Central memory CD4-positive, alpha-beta T cell (primary cell): Measurements from ENCODE around the gene ERC2.

ENCODE experiments used
- DNase-seq: peaks from one replicate; pipeline ENCODE4 v3.0.0; 2022

Gene ERC2

DNA sequence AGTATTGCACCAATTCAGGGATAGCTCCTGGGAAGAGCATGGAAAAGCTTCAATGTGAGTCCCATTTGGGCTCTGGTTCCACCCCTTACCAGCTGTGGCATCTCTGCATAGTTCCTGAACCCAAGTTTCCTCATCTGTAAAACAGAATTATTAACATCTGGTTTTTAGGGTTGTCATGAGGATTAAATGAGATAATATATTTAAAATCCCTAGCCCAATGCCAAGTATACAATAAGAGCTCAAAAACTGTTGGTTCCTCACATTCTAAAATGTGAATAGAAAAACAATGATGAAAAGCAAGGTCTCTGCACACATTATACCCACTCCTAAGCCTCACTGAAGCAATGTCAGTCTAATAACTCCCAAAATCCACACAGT is 743.9 kb downstream of the ERC2 start:
- no peak for DNase-seq

GRCh38 chr3:55723653-55724406 is 744.4 kb downstream of the ERC2 start:
- DNase-seq = no peak

GRCh38 chr3:55721716-55722484 is 746.4 kb downstream of the ERC2 start:
- DNase-seq = no peak

GRCh38 chr3:55720614-55721013 is 747.7 kb downstream of the ERC2 start:
- DNase-seq = no peak

DNA sequence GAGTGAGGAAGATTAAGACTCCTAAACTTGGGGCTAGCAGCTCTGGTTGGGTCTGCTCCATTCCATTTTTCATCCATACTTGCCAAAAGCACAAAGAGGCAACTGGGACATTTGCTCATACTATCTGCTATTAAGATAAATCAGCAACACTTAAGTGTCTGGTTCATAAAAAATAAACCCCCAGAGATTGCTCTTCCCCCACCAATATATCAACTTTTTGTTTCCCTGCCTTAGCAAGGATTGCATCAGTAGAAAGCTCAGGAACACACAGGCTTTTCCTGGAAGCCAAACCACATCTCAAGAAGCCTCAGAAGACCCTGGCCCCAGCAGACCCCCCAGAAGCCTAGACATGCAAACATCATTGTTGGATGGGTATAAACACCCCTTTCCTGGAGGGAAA is 748.8 kb downstream of the ERC2 start:
- DNase-seq = no peak

DNA sequence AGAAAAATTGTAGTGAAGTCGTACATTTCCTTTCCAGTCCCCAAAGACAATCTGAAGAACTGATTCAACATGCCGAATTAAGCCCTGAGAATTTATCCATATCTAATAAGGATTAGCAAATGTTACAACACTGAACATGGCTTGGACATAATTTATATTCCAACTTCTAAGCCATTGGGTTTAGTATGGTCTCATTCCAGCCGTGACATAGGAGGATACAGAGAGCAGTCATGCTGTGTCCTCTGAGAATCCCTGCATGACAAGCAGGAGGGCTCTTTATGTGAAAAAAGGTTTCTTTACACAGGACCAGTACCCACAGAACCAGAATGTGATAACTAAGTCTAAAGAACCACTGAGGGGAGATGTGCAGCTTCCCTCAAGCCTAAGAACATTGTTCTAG is 749.3 kb downstream of the ERC2 start:
- no peak for DNase-seq

DNA sequence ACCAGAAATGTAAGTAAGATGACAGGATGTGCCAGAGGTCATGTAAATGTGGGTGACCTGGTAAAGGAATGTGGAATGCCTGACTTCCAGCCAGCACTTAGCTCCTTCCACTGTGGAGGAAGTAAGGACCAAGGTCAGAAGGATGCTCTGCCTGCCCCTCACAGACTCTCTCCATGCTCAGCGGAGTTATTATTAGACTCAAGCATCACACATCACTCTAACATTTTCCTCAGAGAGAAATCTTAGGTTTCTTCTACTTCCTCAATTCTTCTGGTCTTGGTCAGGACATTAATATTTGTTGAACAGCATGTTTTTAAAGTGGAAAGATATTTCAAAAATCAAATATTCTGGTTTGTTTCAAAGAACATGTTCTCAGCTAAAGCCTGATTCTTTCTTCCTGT is 749.7 kb downstream of the ERC2 start:
- DNase-seq = no peak

- DNase-seq = no peak
These were observed 750.2 kb downstream of the ERC2 start for GRCh38 chr3:55718074-55718473.

DNA sequence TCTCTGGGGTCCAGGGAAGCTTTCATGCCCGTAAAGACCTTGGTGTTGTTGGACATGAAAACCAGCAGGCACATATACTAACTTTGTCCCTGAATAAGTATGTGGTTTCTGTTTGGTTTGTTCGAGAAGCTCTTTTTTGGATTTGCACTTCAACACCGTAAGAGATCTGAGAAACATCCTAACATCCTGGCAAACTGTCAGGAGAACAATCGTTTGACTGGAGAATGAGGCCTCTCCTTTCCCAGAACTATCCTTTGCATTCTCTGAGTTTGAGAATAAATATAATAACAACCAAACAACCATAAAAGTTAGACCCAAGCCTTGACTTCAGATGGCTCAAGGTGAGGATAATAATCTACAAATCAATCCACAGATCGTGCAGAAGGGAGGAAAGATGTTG is 750.8 kb downstream of the ERC2 start:
- DNase-seq = no peak

- DNase-seq = no peak
These were observed 751.5 kb downstream of the ERC2 start for GRCh38 chr3:55716611-55717225.

GRCh38 chr3:55716044-55716443 is 752.2 kb downstream of the ERC2 start:
- no peak for DNase-seq

DNA sequence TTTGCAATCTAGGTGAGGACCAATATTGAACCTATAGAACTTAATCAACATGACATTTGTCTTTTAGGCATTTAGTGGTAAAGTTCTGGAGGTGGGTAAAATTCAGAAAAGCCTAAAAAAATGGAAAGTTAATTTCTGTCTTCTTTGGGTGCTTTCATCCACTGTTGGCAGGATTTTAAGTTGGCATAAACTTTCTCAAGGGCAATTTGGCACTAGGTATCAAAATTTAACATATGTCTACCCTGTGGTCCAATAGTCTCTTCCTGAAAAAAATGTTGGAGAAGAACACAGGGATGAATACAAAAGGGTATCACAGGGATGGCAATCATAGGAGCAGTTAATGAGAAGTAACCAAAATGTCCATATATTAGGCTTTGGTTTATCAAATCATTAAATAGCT is 754.2 kb downstream of the ERC2 start:
- DNase-seq = no peak

- no peak for DNase-seq
These were observed 756.6 kb downstream of the ERC2 start for GRCh38 chr3:55711646-55712045.

GRCh38 chr3:55709411-55710012 is 758.8 kb downstream of the ERC2 start:
- DNase-seq = no peak

- no peak for DNase-seq
These were observed 759.3 kb downstream of the ERC2 start for GRCh38 chr3:55708921-55709320.

GRCh38 chr3:55708242-55708641 is 760.0 kb downstream of the ERC2 start:
- no peak for DNase-seq

DNA sequence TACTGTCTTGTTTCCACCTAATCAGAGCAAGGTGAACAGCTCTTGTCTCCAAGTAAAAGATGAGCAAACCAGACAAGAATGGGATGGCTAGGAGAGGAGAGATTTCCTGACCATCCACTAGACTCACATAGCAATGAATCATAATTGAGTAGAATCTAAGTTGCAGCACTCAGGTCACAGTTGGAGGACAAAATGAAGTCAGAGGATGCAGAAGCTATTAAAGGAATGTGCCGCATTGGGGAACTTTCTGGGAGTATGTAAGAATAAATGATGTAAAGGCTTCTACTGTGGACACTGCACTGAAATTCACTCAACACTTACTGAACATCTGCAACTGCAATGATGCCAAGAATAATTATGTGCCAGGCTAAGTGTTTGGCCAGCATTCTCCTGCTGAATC is 763.7 kb downstream of the ERC2 start:
- DNase-seq = no peak

- no peak for DNase-seq
These were observed 765.4 kb downstream of the ERC2 start for GRCh38 chr3:55702822-55703221.

GRCh38 chr3:55701997-55702396 is 766.3 kb downstream of the ERC2 start:
- no peak for DNase-seq

DNA sequence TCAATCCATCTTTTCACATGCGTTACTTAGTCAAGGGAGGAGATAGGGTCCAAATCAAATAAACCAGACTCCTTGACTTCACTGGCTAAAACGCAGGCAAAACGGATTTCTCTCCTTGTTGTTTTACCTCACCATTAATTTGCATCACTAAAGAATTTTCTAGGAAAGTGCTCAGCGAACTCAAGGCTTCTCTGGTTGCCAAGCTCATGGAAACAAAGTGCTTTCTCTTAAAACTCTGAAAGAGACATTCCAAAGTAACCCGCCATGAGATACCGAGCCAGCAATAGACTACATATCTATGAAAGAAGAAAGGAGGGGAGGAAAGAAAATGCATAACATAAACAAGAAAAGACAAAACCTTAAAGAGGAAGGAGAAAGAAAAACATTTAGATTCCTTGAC is 769.4 kb downstream of the ERC2 start:
- no peak for DNase-seq

DNA sequence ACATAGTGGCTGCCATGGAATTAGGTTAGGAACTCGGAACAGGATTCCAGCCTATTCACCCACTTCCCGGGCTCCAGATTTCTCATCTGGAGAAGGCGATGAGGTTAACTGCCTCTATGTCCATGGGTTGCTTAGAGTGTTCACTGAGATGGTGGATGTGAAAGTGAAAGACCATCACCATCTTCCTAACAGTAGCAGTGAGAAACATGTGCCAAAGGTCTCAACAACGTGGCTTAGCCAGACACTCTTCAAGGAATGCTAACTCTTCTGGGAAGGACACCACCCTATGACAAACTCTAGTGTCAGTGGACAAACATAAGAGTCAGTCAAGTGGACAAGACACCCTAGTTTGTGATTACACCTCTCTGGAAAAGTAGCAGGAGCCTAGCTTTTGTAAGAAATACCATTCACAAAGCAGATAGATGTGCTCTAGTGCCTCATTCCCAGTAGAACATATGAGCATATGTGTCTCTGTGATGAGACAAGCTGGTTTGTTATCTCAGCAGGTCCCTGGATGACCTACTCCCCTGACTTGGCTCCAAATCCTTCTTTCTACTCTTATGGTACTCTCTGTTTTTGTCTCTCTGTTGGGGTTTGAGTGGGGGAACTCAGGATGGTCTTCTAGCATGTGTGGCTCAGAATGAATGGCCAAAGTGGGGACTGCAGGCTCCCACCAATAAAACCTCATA is 770.9 kb downstream of the ERC2 start:
- no peak for DNase-seq

- DNase-seq = no peak
These were observed 775.2 kb downstream of the ERC2 start for GRCh38 chr3:55692957-55693558.
